Measurements from ENCODE around the gene IFNAR1.
A peak's percentile ranks its signal among the peaks of the same experiment; 100 is the strongest.

IFNAR1 gene

GRCh38 chr21:33324291-33325221 lies at the start of gene IFNAR1:
Gene IFNAR1 (plus strand): TSS chr21:33324970. CDS start chr21:33325056, 86 bp downstream.
- DNase-seq (ENCODE audit: low spot score) (peak; percentile 90), FAIRE-seq (no peak)

GRCh38 chr21:33278721-33279120 lies 46.0 kb upstream of the IFNAR1 start:
- no peak for FAIRE-seq
- DNase-seq (ENCODE audit: low spot score) = no peak

- FAIRE-seq (no peak), DNase-seq (ENCODE audit: low spot score) (no peak)
These were observed 45.4 kb upstream of the IFNAR1 start for GRCh38 chr21:33279330-33279820.

GRCh38 chr21:33281096-33281652 lies 43.6 kb upstream of the IFNAR1 start:
- FAIRE-seq (no peak), DNase-seq (ENCODE audit: low spot score) (no peak)

- DNase-seq (ENCODE audit: low spot score) (no peak), FAIRE-seq (no peak)
These were observed 41.6 kb upstream of the IFNAR1 start for GRCh38 chr21:33283203-33283602.

- FAIRE-seq = no peak
- DNase-seq (ENCODE audit: low spot score) = no peak
These were observed 38.7 kb upstream of the IFNAR1 start for GRCh38 chr21:33286076-33286475.

GRCh38 chr21:33286600-33287456 lies 37.9 kb upstream of the IFNAR1 start:
- no peak for FAIRE-seq

GRCh38 chr21:33289199-33289819 lies 35.5 kb upstream of the IFNAR1 start:
- DNase-seq (ENCODE audit: low spot score) = no peak

More at GRCh38 chr21:33286600-33287456, 37.9 kb upstream of the IFNAR1 start:
- no peak for DNase-seq (ENCODE audit: low spot score)

GRCh38 chr21:33290441-33290840 lies 34.3 kb upstream of the IFNAR1 start:
- no peak for FAIRE-seq
- DNase-seq (ENCODE audit: low spot score) = no peak

More at GRCh38 chr21:33289199-33289819, 35.5 kb upstream of the IFNAR1 start:
- no peak for FAIRE-seq

- no peak for FAIRE-seq
- no peak for DNase-seq (ENCODE audit: low spot score)
These were observed 33.1 kb upstream of the IFNAR1 start for GRCh38 chr21:33291686-33292085.

GRCh38 chr21:33292724-33293123 lies 32.0 kb upstream of the IFNAR1 start:
- FAIRE-seq = no peak
- DNase-seq (ENCODE audit: low spot score) = no peak

GRCh38 chr21:33293136-33293535 lies 31.6 kb upstream of the IFNAR1 start:
- no peak for DNase-seq (ENCODE audit: low spot score)
- no peak for FAIRE-seq

- DNase-seq (ENCODE audit: low spot score) = no peak
- no peak for FAIRE-seq
These were observed 31.0 kb upstream of the IFNAR1 start for GRCh38 chr21:33293811-33294216.

- FAIRE-seq (no peak), DNase-seq (ENCODE audit: low spot score) (no peak)
These were observed 28.6 kb upstream of the IFNAR1 start for GRCh38 chr21:33296156-33296555.

- DNase-seq (ENCODE audit: low spot score) (no peak), FAIRE-seq (no peak)
These were observed 25.5 kb upstream of the IFNAR1 start for GRCh38 chr21:33299181-33299752.

- no peak for DNase-seq (ENCODE audit: low spot score)
- no peak for FAIRE-seq
These were observed 23.8 kb upstream of the IFNAR1 start for GRCh38 chr21:33300701-33301631.

- FAIRE-seq (no peak), DNase-seq (ENCODE audit: low spot score) (no peak)
These were observed 23.2 kb upstream of the IFNAR1 start for GRCh38 chr21:33301632-33302002.

GRCh38 chr21:33302055-33302454 lies 22.7 kb upstream of the IFNAR1 start:
- DNase-seq (ENCODE audit: low spot score) = no peak
- no peak for FAIRE-seq

- DNase-seq (ENCODE audit: low spot score) (no peak), FAIRE-seq (no peak)
These were observed 22.0 kb upstream of the IFNAR1 start for GRCh38 chr21:33302796-33303195.

- DNase-seq (ENCODE audit: low spot score) (no peak), FAIRE-seq (no peak)
These were observed 19.5 kb upstream of the IFNAR1 start for GRCh38 chr21:33305344-33305671.

Data from RCC 7860 (cell line).